Measurements from ENCODE around the gene CABP4.
"Not testable (repeated sequence)": the region's sequence is repeated elsewhere in the genome, so short reads cannot be mapped to it uniquely, and the experiment has no call there.

The CABP4 gene

DNA sequence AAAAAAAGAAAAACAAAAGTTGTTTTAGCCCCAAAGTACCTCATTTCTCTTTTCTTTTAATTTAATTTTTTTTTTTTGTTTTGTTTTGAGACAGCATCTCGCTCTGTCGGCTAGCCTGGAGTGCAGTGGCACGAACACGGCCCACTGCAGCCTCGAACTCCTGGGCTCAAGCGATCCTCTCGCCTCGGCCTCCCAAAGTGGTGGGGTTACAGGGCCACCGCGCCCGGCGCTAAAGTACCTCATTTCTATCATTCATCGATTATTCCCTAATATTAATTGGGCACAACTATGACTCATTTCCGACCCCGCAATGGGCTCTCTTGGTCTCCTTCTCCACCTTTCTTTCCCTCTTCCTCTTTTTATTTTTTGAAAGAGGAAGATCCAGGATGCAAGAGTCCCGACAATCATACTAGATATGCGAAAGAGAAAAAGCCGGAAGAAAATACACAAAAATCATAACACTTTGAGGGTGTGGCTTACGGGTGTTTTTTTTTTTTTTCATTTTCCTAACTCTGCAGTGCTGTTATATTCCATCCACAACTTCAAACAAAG is 27.2 kb downstream of the CABP4 start:
- no peak for DNase-seq (ENCODE audit: low spot score)

- DNase-seq (ENCODE audit: low spot score) = peak; percentile 99
Observed at GRCh38 chr11:67482827-67483798, 28.0 kb downstream of the CABP4 start, which contains the start of gene AIP. AIP (plus strand) TSS chr11:67483026; CDS start chr11:67483159, 133 bp downstream.

DNA sequence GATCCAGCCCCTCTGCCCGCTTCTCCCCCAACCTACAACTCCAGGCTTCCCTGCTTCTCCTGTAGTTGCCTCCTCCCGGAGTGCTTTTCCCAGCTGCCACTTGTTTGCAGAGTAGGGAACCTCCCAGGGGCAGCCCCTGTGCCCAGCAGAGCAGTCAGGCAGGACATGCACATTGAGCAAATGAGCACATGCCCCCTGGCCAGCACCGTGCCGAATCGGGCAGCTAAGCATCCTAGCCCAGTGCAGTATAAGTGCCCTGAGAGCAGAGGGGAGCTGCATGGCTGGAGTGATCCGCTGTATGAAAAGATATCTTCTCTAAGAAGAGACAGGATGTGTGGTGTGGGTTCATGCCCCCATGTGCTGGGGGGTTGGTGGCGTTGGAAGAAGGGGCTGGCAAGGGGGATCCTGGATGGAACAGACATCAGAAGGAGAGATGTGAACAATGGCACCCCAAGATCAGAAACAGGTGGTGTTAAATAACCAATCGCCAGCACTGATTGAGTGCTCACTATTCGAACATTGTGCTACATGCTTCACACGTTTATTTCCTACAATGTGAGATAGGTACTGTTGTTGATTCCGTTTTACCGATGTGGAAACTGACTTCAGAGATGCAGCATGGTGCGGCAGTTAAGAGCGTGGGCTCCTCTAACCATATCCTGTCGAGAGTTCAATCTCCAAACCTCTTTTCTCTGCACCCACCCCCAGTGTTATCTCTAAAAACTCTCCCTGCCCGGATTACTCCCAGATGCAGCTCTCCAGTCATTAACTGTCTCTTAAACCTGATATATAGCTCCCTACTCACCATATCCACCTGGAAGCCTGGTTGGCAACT is 28.9 kb downstream of the CABP4 start:
- no peak for DNase-seq (ENCODE audit: low spot score)

GRCh38 chr11:67484847-67485311 is 29.7 kb downstream of the CABP4 start:
- DNase-seq (ENCODE audit: low spot score) = no peak

DNA sequence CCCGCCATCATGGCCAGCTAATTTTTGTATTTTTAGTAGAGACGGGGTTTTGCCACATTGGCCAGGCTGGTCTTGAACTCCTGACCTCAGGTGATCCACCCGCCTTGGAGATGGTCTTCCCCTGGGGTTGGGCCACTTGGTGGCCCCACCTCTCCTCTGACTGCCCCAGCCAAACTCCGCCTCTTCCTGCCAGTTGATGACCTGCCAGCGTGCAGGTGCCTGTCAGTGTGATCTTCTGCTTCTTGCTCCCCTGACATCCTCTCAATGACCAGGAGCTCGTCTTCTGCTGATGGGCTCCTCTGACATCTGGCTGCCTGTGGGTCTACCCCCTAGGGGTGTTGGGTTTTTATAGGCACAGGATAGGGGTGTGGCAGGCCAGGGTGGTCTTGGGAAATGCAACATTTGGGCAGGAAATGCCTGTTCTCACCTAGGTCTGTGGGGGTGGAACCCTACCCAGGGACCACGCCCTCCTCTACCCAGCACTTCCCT is 30.8 kb downstream of the CABP4 start:
- DNase-seq (ENCODE audit: low spot score) = not testable (repeated sequence)

- DNase-seq (ENCODE audit: low spot score) = no peak
Observed at GRCh38 chr11:67486481-67487195, 31.5 kb downstream of the CABP4 start.

GRCh38 chr11:67489203-67489884 is 34.2 kb downstream of the CABP4 start:
- no peak for DNase-seq (ENCODE audit: low spot score)

DNA sequence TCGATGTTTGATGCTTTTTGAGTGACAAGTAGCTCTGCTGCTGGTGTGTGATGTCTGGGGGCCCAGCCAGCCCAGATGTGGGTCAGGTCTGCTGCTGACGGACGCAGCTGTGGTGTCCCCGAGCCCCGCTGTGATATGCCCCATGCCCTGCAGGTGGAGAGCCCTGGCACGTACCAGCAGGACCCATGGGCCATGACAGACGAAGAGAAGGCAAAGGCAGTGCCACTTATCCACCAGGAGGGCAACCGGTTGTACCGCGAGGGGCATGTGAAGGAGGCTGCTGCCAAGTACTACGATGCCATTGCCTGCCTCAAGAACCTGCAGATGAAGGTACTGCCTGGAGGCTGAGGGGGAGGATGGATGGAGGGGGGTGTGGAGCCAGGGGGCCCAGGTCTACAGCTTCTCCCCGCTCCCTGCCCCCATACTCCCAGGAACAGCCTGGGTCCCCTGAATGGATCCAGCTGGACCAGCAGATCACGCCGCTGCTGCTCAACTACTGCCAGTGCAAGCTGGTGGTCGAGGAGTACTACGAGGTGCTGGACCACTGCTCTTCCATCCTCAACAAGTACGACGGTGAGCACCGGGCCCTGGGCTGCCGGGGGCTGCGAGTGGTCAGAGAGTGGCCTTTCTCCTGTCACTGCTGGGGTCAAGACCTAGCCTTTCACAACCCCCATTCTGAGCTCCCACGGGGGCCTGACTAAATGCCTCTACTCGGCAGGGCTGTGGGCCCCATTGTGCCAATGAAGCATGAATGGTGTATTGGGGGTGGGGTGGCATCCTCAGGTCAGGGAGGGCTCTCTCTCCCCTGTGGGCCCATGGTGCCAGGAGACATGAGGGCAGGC is 35.0 kb downstream of the CABP4 start:
- DNase-seq (ENCODE audit: low spot score) = no peak

DNA sequence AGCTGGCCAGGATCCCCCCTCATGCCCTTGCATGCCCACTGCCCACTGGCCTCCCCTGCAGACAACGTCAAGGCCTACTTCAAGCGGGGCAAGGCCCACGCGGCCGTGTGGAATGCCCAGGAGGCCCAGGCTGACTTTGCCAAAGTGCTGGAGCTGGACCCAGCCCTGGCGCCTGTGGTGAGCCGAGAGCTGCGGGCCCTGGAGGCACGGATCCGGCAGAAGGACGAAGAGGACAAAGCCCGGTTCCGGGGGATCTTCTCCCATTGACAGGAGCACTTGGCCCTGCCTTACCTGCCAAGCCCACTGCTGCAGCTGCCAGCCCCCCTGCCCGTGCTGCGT is 35.5 kb downstream of the CABP4 start:
- DNase-seq (ENCODE audit: low spot score) = no peak

GRCh38 chr11:67491276-67492068 is 36.3 kb downstream of the CABP4 start:
- DNase-seq (ENCODE audit: low spot score) = no peak

GRCh38 chr11:67492069-67492727 is 37.0 kb downstream of the CABP4 start:
- no peak for DNase-seq (ENCODE audit: low spot score)

- DNase-seq (ENCODE audit: low spot score) = peak; percentile 83
Observed at GRCh38 chr11:67492801-67493547, 37.8 kb downstream of the CABP4 start.

- no peak for DNase-seq (ENCODE audit: low spot score)
Observed at GRCh38 chr11:67493548-67494370, 38.6 kb downstream of the CABP4 start.

GRCh38 chr11:67494371-67495233 is 39.4 kb downstream of the CABP4 start:
- peak; percentile 70 for DNase-seq (ENCODE audit: low spot score)

- DNase-seq (ENCODE audit: low spot score) = no peak
Observed at GRCh38 chr11:67495234-67496005, 40.3 kb downstream of the CABP4 start.

All from iPS-NIHi11 (cell line).